IPS-15b (cell line): ENCODE data around the gene IRX1.

Experiments used
- H3K27me3 ChIP-seq: one replicate; pipeline ENCODE4 v1.6.1; 2013; ENCODE audit warnings: low read length; ENCODE audit not compliant: control insufficient read depth, insufficient read depth
- H3K36me3 ChIP-seq: one replicate; pipeline ENCODE4 v1.6.1; 2013; ENCODE audit warnings: low read length; ENCODE audit not compliant: control insufficient read depth, insufficient read depth
- H3K4me1 ChIP-seq: one replicate; pipeline ENCODE4 v1.6.1; 2013; ENCODE audit warnings: mild to moderate bottlenecking, low read length; ENCODE audit not compliant: control insufficient read depth, insufficient read depth
- H3K4me3 ChIP-seq: one replicate; pipeline ENCODE4 v1.5.1; 2013; ENCODE audit warnings: low read depth, low read length
- H3K9ac ChIP-seq: one replicate; pipeline ENCODE4 v1.6.1; 2013; ENCODE audit warnings: low read depth, mild to moderate bottlenecking, low read length
- H3K9me3 ChIP-seq: one replicate; pipeline ENCODE4 v1.6.1; 2013; ENCODE audit warnings: mild to moderate bottlenecking, low read length; ENCODE audit not compliant: control insufficient read depth, insufficient read depth

The IRX1 gene

DNA sequence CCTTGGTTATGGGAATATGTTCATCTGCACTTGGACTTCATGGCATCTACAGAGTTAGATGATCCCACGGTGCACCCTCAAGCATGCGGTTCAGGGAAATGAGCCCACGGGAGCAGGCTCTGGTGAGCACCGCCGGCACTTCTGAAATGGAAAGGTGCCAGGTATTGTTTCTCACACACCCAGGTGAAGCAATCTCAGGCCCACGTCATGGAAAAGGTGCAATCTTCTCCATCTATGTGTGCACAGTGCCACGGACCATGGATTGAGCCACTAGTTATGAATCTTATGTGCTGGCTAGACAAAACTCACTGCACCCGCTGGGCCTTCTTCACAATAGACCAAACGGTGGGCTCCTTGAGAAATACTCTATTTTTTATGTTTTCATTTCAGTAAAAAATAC, 27.3 kb downstream of the IRX1 start:
- Histone ChIP-seq H3K9ac (no peak overlapping the region), H3K36me3 (no peaks in the 10 kb centered on the region), H3K4me1 (no peaks in the 10 kb centered on the region), H3K9me3 (no peaks in the 10 kb centered on the region), H3K27me3 (no peaks in the 10 kb centered on the region), H3K4me3 (no peak overlapping the region)

DNA sequence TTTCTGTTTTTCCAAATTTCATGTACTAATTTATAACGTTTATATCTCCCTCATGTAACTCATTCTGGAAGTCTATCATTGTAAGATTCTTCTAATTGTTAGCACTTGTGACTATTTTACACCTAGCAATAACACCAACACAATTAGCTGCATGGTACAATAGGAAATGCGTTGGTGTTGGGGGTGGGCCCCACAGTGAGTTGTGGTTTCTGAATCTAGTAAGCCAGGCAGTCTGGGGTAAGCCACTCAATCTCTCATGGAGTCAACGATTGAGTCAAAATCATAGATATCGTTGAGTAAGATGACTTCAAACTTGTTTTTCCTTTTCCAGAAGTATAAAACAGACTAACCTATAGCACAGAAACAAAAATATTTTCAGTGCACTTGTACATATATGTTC, 30.0 kb downstream of the IRX1 start:
- Histone ChIP-seq H3K9ac (no peak overlapping the region), H3K4me3 (no peak overlapping the region), H3K27me3 (no peaks in the 10 kb centered on the region), H3K4me1 (no peaks in the 10 kb centered on the region), H3K9me3 (no peaks in the 10 kb centered on the region), H3K36me3 (no peaks in the 10 kb centered on the region)

DNA sequence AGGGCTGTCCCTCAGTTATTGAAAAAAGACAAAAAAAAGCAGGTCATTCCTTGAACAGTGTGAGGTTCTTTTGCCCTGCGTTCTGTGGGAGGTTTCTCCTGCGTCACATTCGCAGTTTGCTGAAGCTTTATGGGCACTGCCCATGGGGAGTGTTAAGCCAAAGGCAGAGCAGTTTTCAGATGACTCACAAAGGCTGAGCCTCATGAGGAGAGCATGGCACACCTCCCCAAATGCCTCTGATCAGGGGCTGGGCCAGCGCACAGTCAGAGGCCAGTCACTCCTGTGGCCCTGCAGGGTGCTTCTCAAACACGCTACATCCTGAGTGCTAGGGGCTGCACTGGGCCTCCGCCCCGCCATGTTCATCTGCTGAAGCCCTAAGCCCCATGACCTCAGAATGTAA, 38.4 kb downstream of the IRX1 start:
- Histone ChIP-seq H3K4me3 (no peak overlapping the region), H3K9me3 (no peaks in the 10 kb centered on the region), H3K36me3 (no peaks in the 10 kb centered on the region), H3K9ac (no peak overlapping the region), H3K27me3 (no peaks in the 10 kb centered on the region), H3K4me1 (no peaks in the 10 kb centered on the region)

DNA sequence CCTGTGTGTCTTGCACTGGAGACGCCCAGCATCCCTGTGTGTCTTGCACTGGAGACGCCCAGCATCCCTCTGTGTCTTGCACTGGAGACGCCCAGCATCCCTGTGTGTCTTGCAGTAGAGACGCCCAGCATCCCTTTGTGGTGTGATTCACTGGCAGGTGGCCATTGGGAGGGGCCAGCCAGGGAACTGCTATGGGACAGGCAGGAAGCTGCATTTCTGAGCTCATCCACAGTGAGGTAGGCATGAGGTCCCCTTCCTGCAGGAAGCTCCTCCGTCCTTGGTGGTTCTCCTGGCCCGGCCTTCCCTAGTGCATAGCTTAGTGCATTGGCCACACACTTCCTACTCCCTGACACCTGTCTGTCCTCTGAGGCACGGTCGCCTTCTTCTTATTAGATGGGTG, 43.5 kb downstream of the IRX1 start:
- no peaks in the 10 kb centered on the region for H3K4me1 ChIP-seq
- H3K4me3 ChIP-seq: no peak overlapping the region
- no peaks in the 10 kb centered on the region for H3K27me3 ChIP-seq
- no peaks in the 10 kb centered on the region for H3K36me3 ChIP-seq
- no peak overlapping the region for H3K9ac ChIP-seq
- H3K9me3 ChIP-seq: no peaks in the 10 kb centered on the region

DNA sequence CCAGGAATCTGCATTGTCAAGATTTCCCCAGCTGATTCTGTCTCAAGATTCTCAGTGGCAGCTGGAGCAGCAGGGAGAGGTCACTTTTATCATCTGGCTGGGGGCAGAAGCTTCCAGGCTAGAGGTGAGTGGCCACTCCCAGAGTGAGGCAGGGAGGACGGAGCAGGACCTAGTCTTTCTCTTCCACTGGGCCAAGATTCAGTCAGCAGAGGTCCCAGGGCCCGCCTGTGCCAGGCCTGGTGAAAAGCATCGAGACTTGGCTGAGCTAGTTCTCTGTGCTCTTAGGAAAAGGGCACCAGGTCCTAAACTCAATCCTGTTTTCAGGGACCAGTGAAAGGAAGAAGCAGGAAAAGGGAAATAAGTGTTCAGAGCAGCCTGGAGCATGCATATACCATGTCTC, 46.6 kb downstream of the IRX1 start:
- no peaks in the 10 kb centered on the region for H3K27me3 ChIP-seq
- no peak overlapping the region for H3K4me3 ChIP-seq

DNA sequence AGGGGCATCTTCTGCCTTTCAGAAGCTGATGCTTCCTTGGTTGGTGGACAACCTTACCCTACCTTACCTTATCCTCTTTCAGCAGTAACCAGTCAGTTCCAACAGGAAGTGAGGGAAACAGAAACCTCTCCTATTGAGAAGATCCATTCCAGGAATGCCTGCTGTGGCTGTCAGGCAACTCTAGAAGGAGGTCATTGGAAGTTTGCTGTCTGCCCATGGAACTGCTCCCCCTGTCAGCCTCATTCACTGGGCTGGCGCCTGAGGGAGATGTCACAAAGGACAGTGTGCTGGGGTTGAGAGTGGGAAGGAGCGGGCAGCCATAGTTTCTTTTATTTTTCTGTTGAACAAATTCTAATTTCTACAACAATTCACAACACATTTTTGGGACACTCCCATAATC, 54.7 kb downstream of the IRX1 start:
- no peaks in the 10 kb centered on the region for H3K36me3 ChIP-seq
- H3K4me3 ChIP-seq: no peak overlapping the region
- H3K9ac ChIP-seq: no peak overlapping the region
- H3K27me3 ChIP-seq: no peaks in the 10 kb centered on the region
- no peaks in the 10 kb centered on the region for H3K9me3 ChIP-seq
- no peaks in the 10 kb centered on the region for H3K4me1 ChIP-seq

More for the DNA sequence above, 46.6 kb downstream of the IRX1 start:
- Histone ChIP-seq H3K9ac (no peak overlapping the region), H3K9me3 (no peaks in the 10 kb centered on the region), H3K36me3 (no peaks in the 10 kb centered on the region), H3K4me1 (no peaks in the 10 kb centered on the region)

DNA sequence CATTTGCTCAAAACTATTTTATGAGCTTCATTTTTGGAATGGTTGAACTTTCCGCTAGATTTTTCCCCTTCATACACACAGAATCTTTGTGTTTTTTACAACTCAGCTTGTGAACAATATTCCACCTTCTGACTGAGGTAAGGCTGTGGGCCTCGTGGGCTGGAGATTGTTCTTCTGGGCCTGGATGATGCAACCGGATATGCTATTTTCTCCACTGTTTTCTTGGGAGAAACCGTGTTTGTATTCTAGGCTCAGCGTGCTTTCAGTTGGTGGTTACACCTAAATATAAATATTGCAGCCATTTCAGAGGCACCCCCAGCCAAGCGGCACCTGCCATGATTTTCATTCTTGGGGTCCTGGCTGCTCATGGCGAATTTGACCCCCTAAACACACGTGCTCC, 55.2 kb downstream of the IRX1 start:
- Histone ChIP-seq H3K36me3 (no peaks in the 10 kb centered on the region), H3K9me3 (no peaks in the 10 kb centered on the region), H3K27me3 (no peaks in the 10 kb centered on the region), H3K4me1 (no peaks in the 10 kb centered on the region), H3K9ac (no peak overlapping the region), H3K4me3 (no peak overlapping the region)
